Measurements from ENCODE around the gene GPR15. TPM values are rescaled to one million over a fixed set of nuclear protein-coding genes. Genes with fewer than 3 reads are reported as not detected.

Gene GPR15
- total RNA-seq, 4 donors from 2014 or later, result not detected

- DNase-seq, result no peak
- intact Hi-C loops (cut with DNase I; ENCODE audit: low total_unique reads), result no loop called here
- H3K4me3 ChIP-seq, result no peak overlapping the region
- no peaks in the 10 kb centered on the region for H3K9me3 ChIP-seq
- no peaks in the 10 kb centered on the region for H3K4me1 ChIP-seq
- H3K36me3 ChIP-seq, result no peaks in the 10 kb centered on the region
- no peak overlapping the region for H3K27ac ChIP-seq
- TF ChIP-seq CTCF (IDR thresholded peaks at IDR 0.05) (no peak), POLR2A (IDR thresholded peaks at IDR 0.05) (no peak)
- no peaks in the 10 kb centered on the region for H3K27me3 ChIP-seq
These were observed 3.0 kb downstream of the GPR15 start for GRCh38 chr3:98534734-98535133.

GRCh38 chr3:98536456-98537017 is 4.8 kb downstream of the GPR15 start:
- TF ChIP-seq POLR2A (IDR thresholded peaks at IDR 0.05), result no peak
- no peak for TF ChIP-seq CTCF (IDR thresholded peaks at IDR 0.05)

GRCh38 chr3:98540346-98540745 is 8.6 kb downstream of the GPR15 start:
- Histone ChIP-seq H3K36me3 (no peaks in the 10 kb centered on the region), H3K27me3 (no peaks in the 10 kb centered on the region), H3K9me3 (no peaks in the 10 kb centered on the region), H3K27ac (no peak overlapping the region), H3K4me3 (no peak overlapping the region), H3K4me1 (no peaks in the 10 kb centered on the region)
- DNase-seq, result no peak
- TF ChIP-seq CTCF (IDR thresholded peaks at IDR 0.05), result no peak
- no peak for TF ChIP-seq POLR2A (IDR thresholded peaks at IDR 0.05)
- intact Hi-C loops (cut with DNase I; ENCODE audit: low total_unique reads), result no loop called here

More at GRCh38 chr3:98536456-98537017, 4.8 kb downstream of the GPR15 start:
- H3K27ac ChIP-seq, result no peak overlapping the region
- H3K4me1 ChIP-seq, result no peaks in the 10 kb centered on the region
- no peak for DNase-seq
- intact Hi-C loops (cut with DNase I; ENCODE audit: low total_unique reads), result no loop called here
- no peaks in the 10 kb centered on the region for H3K9me3 ChIP-seq
- H3K36me3 ChIP-seq, result no peaks in the 10 kb centered on the region
- no peak overlapping the region for H3K4me3 ChIP-seq
- no peaks in the 10 kb centered on the region for H3K27me3 ChIP-seq

- no peak for DNase-seq
- Histone ChIP-seq H3K27me3 (no peaks in the 10 kb centered on the region), H3K9me3 (no peaks in the 10 kb centered on the region), H3K36me3 (no peaks in the 10 kb centered on the region), H3K27ac (no peak overlapping the region), H3K4me1 (no peaks in the 10 kb centered on the region), H3K4me3 (no peak overlapping the region)
- TF ChIP-seq CTCF (IDR thresholded peaks at IDR 0.05), result no peak
- no peak for TF ChIP-seq POLR2A (IDR thresholded peaks at IDR 0.05)
- intact Hi-C loops (cut with DNase I; ENCODE audit: low total_unique reads), result no loop called here
These were observed 9.9 kb downstream of the GPR15 start for GRCh38 chr3:98541695-98542094.

- no peak overlapping the region for H3K27ac ChIP-seq
- no peak overlapping the region for H3K4me3 ChIP-seq
- TF ChIP-seq CTCF (IDR thresholded peaks at IDR 0.05) (no peak), POLR2A (IDR thresholded peaks at IDR 0.05) (no peak)
- intact Hi-C loops (cut with DNase I; ENCODE audit: low total_unique reads), result no loop called here
- H3K9me3 ChIP-seq, result no peaks in the 10 kb centered on the region
- no peaks in the 10 kb centered on the region for H3K27me3 ChIP-seq
- no peaks in the 10 kb centered on the region for H3K36me3 ChIP-seq
- DNase-seq, result no peak
- H3K4me1 ChIP-seq, result no peaks in the 10 kb centered on the region
These were observed 10.8 kb downstream of the GPR15 start for GRCh38 chr3:98542623-98543022.
